ENCODE data around the gene GMDS.

Gene GMDS

DNA sequence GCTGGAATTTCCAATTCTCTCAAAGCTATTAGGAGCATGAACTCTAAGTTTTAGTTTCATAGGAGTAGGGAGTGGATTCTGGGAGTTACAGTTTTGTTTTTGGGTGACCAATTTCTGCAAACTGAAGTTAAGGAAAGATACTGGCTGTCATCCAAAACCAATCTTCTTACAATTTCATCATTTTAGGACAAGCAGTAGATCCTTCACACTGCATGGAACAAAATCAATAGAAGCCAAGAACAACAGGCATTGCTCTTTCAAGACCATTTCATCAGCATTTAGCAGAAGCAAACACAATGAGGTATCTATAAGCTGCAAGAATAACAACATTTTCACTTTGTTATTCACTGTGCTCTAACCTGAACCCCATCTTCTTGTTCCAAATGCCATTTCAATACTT is 173.0 kb downstream of the GMDS start:
- H3K27ac ChIP-seq: no peak overlapping the region
- H3K79me2 ChIP-seq: no peaks in the 10 kb centered on the region
- no peaks in the 10 kb centered on the region for H3K4me1 ChIP-seq
- H3K9me3 ChIP-seq (ENCODE audit: control insufficient read depth, low read length): no peaks in the 10 kb centered on the region
- H3K27me3 ChIP-seq (ENCODE audit: control insufficient read depth, insufficient read depth, low read length): no peaks in the 10 kb centered on the region
- TF ChIP-seq, protein P1, sequence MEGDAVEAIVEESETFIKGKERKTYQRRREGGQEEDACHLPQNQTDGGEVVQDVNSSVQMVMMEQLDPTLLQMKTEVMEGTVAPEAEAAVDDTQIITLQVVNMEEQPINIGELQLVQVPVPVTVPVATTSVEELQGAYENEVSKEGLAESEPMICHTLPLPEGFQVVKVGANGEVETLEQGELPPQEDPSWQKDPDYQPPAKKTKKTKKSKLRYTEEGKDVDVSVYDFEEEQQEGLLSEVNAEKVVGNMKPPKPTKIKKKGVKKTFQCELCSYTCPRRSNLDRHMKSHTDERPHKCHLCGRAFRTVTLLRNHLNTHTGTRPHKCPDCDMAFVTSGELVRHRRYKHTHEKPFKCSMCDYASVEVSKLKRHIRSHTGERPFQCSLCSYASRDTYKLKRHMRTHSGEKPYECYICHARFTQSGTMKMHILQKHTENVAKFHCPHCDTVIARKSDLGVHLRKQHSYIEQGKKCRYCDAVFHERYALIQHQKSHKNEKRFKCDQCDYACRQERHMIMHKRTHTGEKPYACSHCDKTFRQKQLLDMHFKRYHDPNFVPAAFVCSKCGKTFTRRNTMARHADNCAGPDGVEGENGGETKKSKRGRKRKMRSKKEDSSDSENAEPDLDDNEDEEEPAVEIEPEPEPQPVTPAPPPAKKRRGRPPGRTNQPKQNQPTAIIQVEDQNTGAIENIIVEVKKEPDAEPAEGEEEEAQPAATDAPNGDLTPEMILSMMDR (IDR thresholded peaks at IDR 0.05): no peak
- H3K4me2 ChIP-seq (ENCODE audit: low read length): no peak overlapping the region
- no peak overlapping the region for H2AFZ ChIP-seq
- no peak overlapping the region for H3K9ac ChIP-seq
- no peak overlapping the region for H3K4me3 ChIP-seq (ENCODE audit: low read depth, low read length)
- no peaks in the 10 kb centered on the region for H3K36me3 ChIP-seq (ENCODE audit: control insufficient read depth, insufficient read depth, low read length)

DNA sequence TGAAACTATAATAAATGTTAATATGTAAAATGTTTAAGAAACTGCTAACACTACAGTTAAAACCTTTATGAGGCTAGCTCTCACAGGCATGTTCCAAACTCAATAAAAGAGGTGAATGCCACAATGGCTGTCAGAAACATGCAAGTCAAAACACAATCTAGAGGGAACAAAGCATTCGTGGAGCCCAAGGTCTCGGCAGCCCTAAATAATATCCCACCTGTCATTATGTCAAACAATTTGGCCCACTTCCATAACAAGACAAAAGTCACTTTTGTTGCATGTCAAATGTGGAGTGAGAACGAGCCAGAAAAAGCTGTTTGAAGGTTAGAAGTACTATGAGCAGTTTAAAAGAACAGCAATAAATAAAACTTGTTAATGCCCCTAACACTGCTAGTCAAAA is 181.9 kb downstream of the GMDS start:
- H3K27me3 ChIP-seq (ENCODE audit: control insufficient read depth, insufficient read depth, low read length): no peaks in the 10 kb centered on the region
- H3K9me3 ChIP-seq (ENCODE audit: control insufficient read depth, low read length): no peaks in the 10 kb centered on the region
- no peak overlapping the region for H3K4me2 ChIP-seq (ENCODE audit: low read length)
- TF ChIP-seq, protein P1 (IDR thresholded peaks at IDR 0.05): no peak
- no peak overlapping the region for H2AFZ ChIP-seq
- no peak overlapping the region for H3K27ac ChIP-seq
- H3K4me1 ChIP-seq: peaks cover 2% of the 10 kb centered on the region
- H3K9ac ChIP-seq: no peak overlapping the region
- no peaks in the 10 kb centered on the region for H3K36me3 ChIP-seq (ENCODE audit: control insufficient read depth, insufficient read depth, low read length)
- H3K4me3 ChIP-seq (ENCODE audit: low read depth, low read length): no peak overlapping the region
- no peaks in the 10 kb centered on the region for H3K79me2 ChIP-seq

DNA sequence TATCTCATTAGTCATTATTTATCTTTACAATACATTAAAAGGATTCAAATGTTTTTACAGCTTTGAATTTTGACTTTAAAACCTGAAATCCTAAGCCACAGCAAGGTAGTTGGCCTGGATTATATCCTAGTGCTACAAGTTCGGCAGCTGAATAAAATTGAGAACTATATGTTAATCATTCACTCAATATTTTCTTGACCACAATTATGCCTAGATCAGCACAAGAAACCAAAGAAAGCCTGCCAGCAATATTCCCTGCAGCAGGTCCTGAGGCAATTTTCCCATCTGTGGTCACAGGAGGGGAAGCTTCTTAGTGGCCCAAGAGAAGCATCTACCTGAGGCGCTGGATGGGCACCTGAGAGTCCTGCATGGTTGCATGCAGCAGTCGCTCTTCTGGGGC is 183.5 kb downstream of the GMDS start:
- no peak overlapping the region for H3K27ac ChIP-seq
- no peaks in the 10 kb centered on the region for H3K9me3 ChIP-seq (ENCODE audit: control insufficient read depth, low read length)
- no peaks in the 10 kb centered on the region for H3K79me2 ChIP-seq
- H3K9ac ChIP-seq: no peak overlapping the region
- no peaks in the 10 kb centered on the region for H3K27me3 ChIP-seq (ENCODE audit: control insufficient read depth, insufficient read depth, low read length)
- H3K36me3 ChIP-seq (ENCODE audit: control insufficient read depth, insufficient read depth, low read length): no peaks in the 10 kb centered on the region
- H3K4me2 ChIP-seq (ENCODE audit: low read length): no peak overlapping the region
- peaks cover 2% of the 10 kb centered on the region for H3K4me1 ChIP-seq
- H2AFZ ChIP-seq: no peak overlapping the region
- H3K4me3 ChIP-seq (ENCODE audit: low read depth, low read length): no peak overlapping the region
- TF ChIP-seq, protein P1 (IDR thresholded peaks at IDR 0.05): no peak

DNA sequence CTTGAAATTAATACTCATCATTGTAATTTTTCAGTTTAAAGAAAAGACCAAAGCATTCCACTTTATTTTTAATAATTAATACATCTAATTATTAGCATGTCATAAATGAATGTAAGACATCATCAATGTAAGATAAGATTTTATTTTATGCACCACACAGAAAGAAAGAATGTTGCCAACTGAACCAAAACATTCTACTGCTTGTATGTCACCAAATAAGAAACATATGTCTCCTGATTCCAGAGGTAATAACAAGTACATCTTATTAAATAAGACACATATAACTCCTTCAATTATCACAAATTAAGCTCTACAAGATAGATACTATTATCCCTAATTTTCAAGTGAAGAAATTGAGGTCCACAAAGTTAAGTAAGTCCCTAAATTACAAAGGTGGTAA is 189.5 kb downstream of the GMDS start:
- Histone ChIP-seq H3K4me3 (ENCODE audit: low read depth, low read length) (no peak overlapping the region), H3K9ac (no peak overlapping the region), H3K27me3 (ENCODE audit: control insufficient read depth, insufficient read depth, low read length) (no peaks in the 10 kb centered on the region), H3K36me3 (ENCODE audit: control insufficient read depth, insufficient read depth, low read length) (no peaks in the 10 kb centered on the region), H2AFZ (no peak overlapping the region), H3K79me2 (no peaks in the 10 kb centered on the region), H3K27ac (no peak overlapping the region), H3K4me2 (ENCODE audit: low read length) (no peak overlapping the region), H3K4me1 (no peaks in the 10 kb centered on the region), H3K9me3 (ENCODE audit: control insufficient read depth, low read length) (no peaks in the 10 kb centered on the region)
- TF ChIP-seq, protein P1 (IDR thresholded peaks at IDR 0.05): no peak

DNA sequence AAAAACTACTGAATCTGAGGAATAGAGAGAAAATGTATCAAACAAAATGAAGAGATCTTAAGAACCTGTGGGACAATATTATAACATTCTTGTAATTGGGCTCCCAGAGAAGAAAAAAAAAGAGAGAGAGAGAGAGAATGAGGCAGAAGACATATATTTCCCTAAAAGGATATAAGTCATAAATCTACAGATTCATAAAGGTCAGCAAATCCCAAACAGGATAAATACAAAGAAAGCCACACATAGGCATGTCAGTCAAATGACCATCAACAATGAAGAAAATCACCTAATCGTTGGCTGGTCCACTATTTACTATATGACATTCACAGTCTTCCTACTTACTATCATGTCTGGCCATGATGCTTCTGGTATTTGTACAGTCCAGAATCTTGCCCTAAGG is 190.3 kb downstream of the GMDS start:
- H3K27me3 ChIP-seq (ENCODE audit: control insufficient read depth, insufficient read depth, low read length): no peaks in the 10 kb centered on the region
- no peaks in the 10 kb centered on the region for H3K4me1 ChIP-seq
- no peaks in the 10 kb centered on the region for H3K9me3 ChIP-seq (ENCODE audit: control insufficient read depth, low read length)
- H3K4me3 ChIP-seq (ENCODE audit: low read depth, low read length): no peak overlapping the region
- no peak overlapping the region for H3K9ac ChIP-seq
- TF ChIP-seq, protein P1 (IDR thresholded peaks at IDR 0.05): no peak
- no peak overlapping the region for H3K27ac ChIP-seq
- no peak overlapping the region for H2AFZ ChIP-seq
- H3K36me3 ChIP-seq (ENCODE audit: control insufficient read depth, insufficient read depth, low read length): no peaks in the 10 kb centered on the region
- no peaks in the 10 kb centered on the region for H3K79me2 ChIP-seq
- H3K4me2 ChIP-seq (ENCODE audit: low read length): no peak overlapping the region
